Esophagus squamous epithelium (tissue), 4 donors: ENCODE data around the gene RAVER2.

ENCODE experiments used
- POLR2A ChIP-seq, 4 donors: fragments of 450-650 bp; IDR thresholded peaks; one replicate each; pipeline ENCODE4 v1.6.1; 2017; ENCODE audit warnings: antibody characterized with exemption in 4 of 4, mild to moderate bottlenecking in 4 of 4, moderate library complexity in 3 of 4
- TF ChIP-seq, protein P1 (sequence below), 6 experiments: fragments of 450-650 bp in 4 of 6; fragments of 200-600 bp in 2 of 6; sonication (generic) in 2 of 6; IDR thresholded peaks; one replicate each; pipeline ENCODE4 v1.5.1; 2016 to 2019; ENCODE audit warnings: antibody characterized with exemption in 6 of 6, mild to moderate bottlenecking in 4 of 6, moderate library complexity in 4 of 6

GRCh38 chr1:64836802-64837201 is 91.9 kb downstream of the RAVER2 start:
- TF ChIP-seq, protein P1, sequence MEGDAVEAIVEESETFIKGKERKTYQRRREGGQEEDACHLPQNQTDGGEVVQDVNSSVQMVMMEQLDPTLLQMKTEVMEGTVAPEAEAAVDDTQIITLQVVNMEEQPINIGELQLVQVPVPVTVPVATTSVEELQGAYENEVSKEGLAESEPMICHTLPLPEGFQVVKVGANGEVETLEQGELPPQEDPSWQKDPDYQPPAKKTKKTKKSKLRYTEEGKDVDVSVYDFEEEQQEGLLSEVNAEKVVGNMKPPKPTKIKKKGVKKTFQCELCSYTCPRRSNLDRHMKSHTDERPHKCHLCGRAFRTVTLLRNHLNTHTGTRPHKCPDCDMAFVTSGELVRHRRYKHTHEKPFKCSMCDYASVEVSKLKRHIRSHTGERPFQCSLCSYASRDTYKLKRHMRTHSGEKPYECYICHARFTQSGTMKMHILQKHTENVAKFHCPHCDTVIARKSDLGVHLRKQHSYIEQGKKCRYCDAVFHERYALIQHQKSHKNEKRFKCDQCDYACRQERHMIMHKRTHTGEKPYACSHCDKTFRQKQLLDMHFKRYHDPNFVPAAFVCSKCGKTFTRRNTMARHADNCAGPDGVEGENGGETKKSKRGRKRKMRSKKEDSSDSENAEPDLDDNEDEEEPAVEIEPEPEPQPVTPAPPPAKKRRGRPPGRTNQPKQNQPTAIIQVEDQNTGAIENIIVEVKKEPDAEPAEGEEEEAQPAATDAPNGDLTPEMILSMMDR (IDR thresholded peaks at IDR 0.05): no peak
- TF ChIP-seq POLR2A (IDR thresholded peaks at IDR 0.05): no peak
